ENCODE data around the gene TTI1. TPM values are rescaled to one million over a fixed set of nuclear protein-coding genes. Genes with fewer than 3 reads are reported as not detected.

The TTI1 gene
- total RNA-seq, 1 donor from 2014 or later = 51.9 TPM

DNA sequence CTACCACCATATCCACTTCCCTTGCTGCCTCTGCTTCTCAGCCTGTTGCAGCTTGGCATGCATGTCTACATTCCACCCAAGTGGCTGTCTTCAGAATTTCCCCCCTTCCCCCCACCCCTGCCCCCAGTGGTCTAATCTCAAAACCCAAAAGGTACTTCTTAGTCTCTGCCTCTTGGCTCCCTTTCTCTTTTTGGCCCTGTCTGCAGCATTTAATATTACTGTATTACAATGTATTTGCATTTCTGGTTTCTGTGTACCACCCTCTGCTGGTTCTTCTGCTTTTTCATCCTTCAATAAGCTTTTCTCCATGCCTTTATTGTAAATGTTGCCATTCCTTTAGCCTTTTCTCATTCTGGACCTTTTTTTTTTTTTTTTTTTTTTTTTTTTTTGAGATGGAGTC lies 43.3 kb upstream of the TTI1 start:
- Mint-ChIP-seq H3K9me3 (ENCODE audit: low read depth) (peaks cover 18% of the 10 kb centered on the region), H3K36me3 (ENCODE audit: insufficient read depth) (peaks cover 45% of the 10 kb centered on the region), H3K27ac (no peak overlapping the region), H3K4me1 (ENCODE audit: low read depth) (peaks cover 11% of the 10 kb centered on the region), H3K4me3 (ENCODE audit: low read depth) (no peak overlapping the region), H3K27me3 (no peaks in the 10 kb centered on the region)
- TF ChIP-seq, protein P1, sequence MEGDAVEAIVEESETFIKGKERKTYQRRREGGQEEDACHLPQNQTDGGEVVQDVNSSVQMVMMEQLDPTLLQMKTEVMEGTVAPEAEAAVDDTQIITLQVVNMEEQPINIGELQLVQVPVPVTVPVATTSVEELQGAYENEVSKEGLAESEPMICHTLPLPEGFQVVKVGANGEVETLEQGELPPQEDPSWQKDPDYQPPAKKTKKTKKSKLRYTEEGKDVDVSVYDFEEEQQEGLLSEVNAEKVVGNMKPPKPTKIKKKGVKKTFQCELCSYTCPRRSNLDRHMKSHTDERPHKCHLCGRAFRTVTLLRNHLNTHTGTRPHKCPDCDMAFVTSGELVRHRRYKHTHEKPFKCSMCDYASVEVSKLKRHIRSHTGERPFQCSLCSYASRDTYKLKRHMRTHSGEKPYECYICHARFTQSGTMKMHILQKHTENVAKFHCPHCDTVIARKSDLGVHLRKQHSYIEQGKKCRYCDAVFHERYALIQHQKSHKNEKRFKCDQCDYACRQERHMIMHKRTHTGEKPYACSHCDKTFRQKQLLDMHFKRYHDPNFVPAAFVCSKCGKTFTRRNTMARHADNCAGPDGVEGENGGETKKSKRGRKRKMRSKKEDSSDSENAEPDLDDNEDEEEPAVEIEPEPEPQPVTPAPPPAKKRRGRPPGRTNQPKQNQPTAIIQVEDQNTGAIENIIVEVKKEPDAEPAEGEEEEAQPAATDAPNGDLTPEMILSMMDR (IDR thresholded peaks at IDR 0.05; ENCODE audit: unreplicated experiment) = no peak
- no peak for DNase-seq (ENCODE audit: low spot score, unreplicated experiment)

DNA sequence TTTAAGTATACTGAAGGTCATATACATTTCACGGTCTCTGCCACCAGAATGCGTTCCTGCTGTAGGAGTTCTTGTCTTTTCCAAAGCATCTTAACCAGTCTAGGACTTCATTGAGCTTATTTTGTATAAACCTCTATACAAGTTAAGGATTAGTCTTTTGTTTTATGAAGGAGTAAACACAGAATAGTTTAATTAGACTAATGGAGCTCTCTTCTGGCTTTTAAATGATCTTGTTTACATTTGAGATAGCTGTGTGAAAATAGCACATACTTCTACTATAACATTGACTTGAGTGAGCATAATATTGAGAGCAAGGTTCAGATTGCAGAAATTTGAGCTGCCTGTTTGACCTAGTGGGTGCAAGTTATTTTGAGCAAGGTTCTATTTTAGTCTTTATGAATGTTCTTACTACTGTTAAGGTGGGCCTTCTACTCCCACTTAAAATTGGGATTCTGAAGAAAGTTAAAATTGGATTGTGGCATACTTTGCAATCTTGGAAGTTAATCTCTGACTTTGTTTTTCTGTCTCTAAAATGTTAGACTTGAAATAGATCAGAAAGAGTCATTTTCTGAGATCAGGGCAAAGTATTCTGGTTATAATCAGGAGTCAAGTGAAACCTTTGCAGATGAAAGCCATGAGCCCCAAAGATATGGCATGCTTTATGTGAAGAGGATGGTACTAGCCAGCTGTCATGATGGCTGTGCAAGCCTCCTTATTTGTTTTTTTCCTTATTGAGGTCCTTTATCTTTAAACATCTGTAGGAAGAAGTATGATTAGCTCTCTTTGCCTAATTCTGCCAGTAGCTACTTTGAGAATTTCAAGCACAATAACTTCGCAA lies 42.1 kb upstream of the TTI1 start:
- TF ChIP-seq, protein P1 (IDR thresholded peaks at IDR 0.05; ENCODE audit: unreplicated experiment) = no peak
- peak overlapping the region; percentile 42 for H3K27ac Mint-ChIP-seq
- H3K4me1 Mint-ChIP-seq (ENCODE audit: low read depth) = peaks cover 11% of the 10 kb centered on the region
- H3K9me3 Mint-ChIP-seq (ENCODE audit: low read depth) = peaks cover 10% of the 10 kb centered on the region
- no peak overlapping the region for H3K4me3 Mint-ChIP-seq (ENCODE audit: low read depth)
- no peak for DNase-seq (ENCODE audit: low spot score, unreplicated experiment)
- peaks cover 44% of the 10 kb centered on the region for H3K36me3 Mint-ChIP-seq (ENCODE audit: insufficient read depth)
- H3K27me3 Mint-ChIP-seq = no peaks in the 10 kb centered on the region

DNA sequence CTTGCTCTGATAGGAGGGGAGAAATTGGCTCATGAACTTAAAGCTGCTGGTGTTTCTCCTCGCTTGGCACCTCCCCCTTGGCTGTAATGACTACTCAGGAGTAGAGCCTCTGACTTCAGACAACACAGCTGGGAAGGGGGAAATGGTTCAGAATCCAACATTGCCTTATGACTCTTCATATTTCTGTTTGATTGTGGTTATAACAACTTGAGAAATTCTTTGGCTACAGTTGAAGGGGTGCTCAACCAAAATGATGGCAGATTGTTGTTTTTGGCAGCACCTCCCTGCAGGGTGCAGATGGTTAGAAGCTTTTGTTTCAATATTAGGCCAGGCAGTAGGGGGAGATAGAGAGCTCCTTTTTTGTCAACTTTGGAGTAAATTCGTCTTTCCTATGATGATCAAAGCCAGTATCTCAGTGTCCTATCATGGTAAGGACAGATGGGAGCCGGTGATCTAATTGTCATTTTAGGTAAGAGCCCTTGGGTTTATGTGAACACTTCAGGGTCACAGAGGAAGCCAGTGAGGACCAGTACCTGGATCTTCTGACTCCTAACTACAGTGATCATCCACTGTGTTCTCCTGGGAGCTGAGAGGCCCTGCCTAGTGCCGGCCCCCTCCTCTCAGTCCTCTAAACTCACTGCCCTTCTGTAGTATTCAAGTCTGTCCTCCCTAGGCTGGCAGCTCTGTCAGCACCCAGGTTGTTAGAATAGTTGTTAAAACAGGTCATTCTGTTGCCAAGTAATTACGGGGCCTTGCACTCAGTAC lies 40.2 kb upstream of the TTI1 start:
- peaks cover 38% of the 10 kb centered on the region for H3K36me3 Mint-ChIP-seq (ENCODE audit: insufficient read depth)
- peaks cover 11% of the 10 kb centered on the region for H3K4me1 Mint-ChIP-seq (ENCODE audit: low read depth)
- no peaks in the 10 kb centered on the region for H3K27me3 Mint-ChIP-seq
- DNase-seq (ENCODE audit: low spot score, unreplicated experiment) = no peak
- TF ChIP-seq, protein P1 (IDR thresholded peaks at IDR 0.05; ENCODE audit: unreplicated experiment) = peak; percentile 81
- H3K9me3 Mint-ChIP-seq (ENCODE audit: low read depth) = no peaks in the 10 kb centered on the region
- H3K4me3 Mint-ChIP-seq (ENCODE audit: low read depth) = no peak overlapping the region
- H3K27ac Mint-ChIP-seq = peak overlapping the region; percentile 26

DNA sequence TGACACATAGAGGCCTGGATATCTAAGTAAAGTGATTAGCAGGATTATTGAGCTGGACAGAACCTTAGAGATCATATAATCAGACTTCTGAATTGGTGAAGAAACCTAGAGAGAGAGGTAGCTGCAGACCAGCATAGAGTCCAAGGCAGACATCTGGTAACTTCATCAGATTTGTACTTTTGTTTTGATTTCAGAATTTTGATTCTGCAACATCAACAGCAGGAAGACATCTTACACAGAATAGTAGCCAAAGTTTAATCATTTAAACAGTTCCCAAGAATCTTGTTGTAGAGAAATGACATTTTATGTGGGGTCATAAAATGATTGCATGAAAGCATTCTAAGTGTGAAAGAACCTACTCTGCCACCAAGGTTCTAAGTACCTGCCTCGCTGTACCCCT lies 39.6 kb upstream of the TTI1 start:
- DNase-seq (ENCODE audit: low spot score, unreplicated experiment) = no peak
- H3K9me3 Mint-ChIP-seq (ENCODE audit: low read depth) = no peaks in the 10 kb centered on the region
- peaks cover 11% of the 10 kb centered on the region for H3K4me1 Mint-ChIP-seq (ENCODE audit: low read depth)
- TF ChIP-seq, protein P1 (IDR thresholded peaks at IDR 0.05; ENCODE audit: unreplicated experiment) = no peak
- H3K27ac Mint-ChIP-seq = no peak overlapping the region
- no peak overlapping the region for H3K4me3 Mint-ChIP-seq (ENCODE audit: low read depth)
- H3K36me3 Mint-ChIP-seq (ENCODE audit: insufficient read depth) = peaks cover 33% of the 10 kb centered on the region
- H3K27me3 Mint-ChIP-seq = no peaks in the 10 kb centered on the region

DNA sequence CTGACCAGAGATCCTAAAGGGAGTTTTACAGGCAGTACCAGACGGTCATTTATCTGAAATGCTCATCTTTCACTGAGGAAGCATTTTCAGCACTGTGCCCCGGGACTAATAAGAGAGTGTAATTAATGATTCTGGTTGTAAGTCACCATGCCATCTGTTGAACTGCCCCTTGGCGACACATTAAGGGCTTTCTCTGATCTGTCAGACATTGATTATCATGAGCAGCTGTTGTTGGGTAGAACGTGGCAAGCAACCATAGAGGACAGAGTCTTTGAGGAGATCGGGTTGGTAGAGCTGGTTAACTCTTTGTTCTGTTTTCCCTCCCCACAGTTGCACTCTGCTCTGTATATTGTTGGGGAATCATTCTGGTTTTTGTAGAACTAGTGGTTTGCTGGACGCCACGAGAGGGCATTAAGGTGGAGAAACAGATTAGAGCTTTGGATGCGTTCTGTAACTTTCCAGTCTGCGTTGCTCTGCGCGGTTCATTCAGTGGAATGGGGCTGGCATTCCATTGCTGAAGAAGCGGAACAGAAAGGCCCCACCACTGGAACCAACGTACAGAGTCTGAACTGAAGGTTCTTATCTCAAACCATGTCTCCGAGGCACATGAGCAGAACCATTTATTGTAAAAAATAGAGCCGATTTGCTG lies 34.6 kb upstream of the TTI1 start:
- no peaks in the 10 kb centered on the region for H3K4me1 Mint-ChIP-seq (ENCODE audit: low read depth)

More for the DNA sequence above, 34.6 kb upstream of the TTI1 start:
- TF ChIP-seq, protein P1 (IDR thresholded peaks at IDR 0.05; ENCODE audit: unreplicated experiment) = no peak
- H3K27me3 Mint-ChIP-seq = no peaks in the 10 kb centered on the region
- H3K36me3 Mint-ChIP-seq (ENCODE audit: insufficient read depth) = peaks cover 44% of the 10 kb centered on the region
- no peaks in the 10 kb centered on the region for H3K9me3 Mint-ChIP-seq (ENCODE audit: low read depth)
- no peak overlapping the region for H3K4me3 Mint-ChIP-seq (ENCODE audit: low read depth)
- H3K27ac Mint-ChIP-seq = no peak overlapping the region
- no peak for DNase-seq (ENCODE audit: low spot score, unreplicated experiment)

All from progenitor cell of endocrine pancreas (in vitro differentiated cells).